ENCODE data around the gene OGFR. TPM values are rescaled to one million over a fixed set of nuclear protein-coding genes. Genes with fewer than 3 reads are reported as not detected.

Gene OGFR
- total RNA-seq, 1 donor from 2014 or later: 79.2 TPM

- intact Hi-C loops (cut with micrococcal nuclease): no loop called here
These were observed 22.3 kb upstream of the OGFR start for GRCh38 chr20:62782149-62782892.

- intact Hi-C loops (cut with micrococcal nuclease): no loop called here
These were observed 21.7 kb upstream of the OGFR start for GRCh38 chr20:62782893-62783278.

- intact Hi-C loops (cut with micrococcal nuclease): no loop called here
These were observed 20.1 kb upstream of the OGFR start for GRCh38 chr20:62784497-62784896.

GRCh38 chr20:62785393-62785792, 19.2 kb upstream of the OGFR start:
- intact Hi-C loops (cut with micrococcal nuclease): no loop called here

- intact Hi-C loops (cut with micrococcal nuclease): no loop called here
These were observed 18.5 kb upstream of the OGFR start for GRCh38 chr20:62786157-62786556.

GRCh38 chr20:62787321-62787720, 17.3 kb upstream of the OGFR start:
- intact Hi-C loops (cut with micrococcal nuclease): no loop called here

GRCh38 chr20:62787866-62788265, 16.8 kb upstream of the OGFR start:
- intact Hi-C loops (cut with micrococcal nuclease): no loop called here

GRCh38 chr20:62788607-62789006, 16.0 kb upstream of the OGFR start:
- intact Hi-C loops (cut with micrococcal nuclease): no loop called here

- intact Hi-C loops (cut with micrococcal nuclease): loop anchor here (5.0 kb wide), 1 partner anchor 168 kb away; no protein-coding TSS in a partner anchor
These were observed 14.6 kb upstream of the OGFR start for GRCh38 chr20:62790075-62790474.

GRCh38 chr20:62791301-62792181, 13.1 kb upstream of the OGFR start:
- intact Hi-C loops (cut with micrococcal nuclease): loop anchor here (1.0 to 5.0 kb wide), 4 partner anchors 15 to 291 kb away; no protein-coding TSS in a partner anchor

GRCh38 chr20:62792182-62792939, 12.3 kb upstream of the OGFR start:
- intact Hi-C loops (cut with micrococcal nuclease): loop anchor here (5.0 kb wide), 1 partner anchor 170 kb away; no protein-coding TSS in a partner anchor

GRCh38 chr20:62792940-62793756, 11.5 kb upstream of the OGFR start:
- intact Hi-C loops (cut with micrococcal nuclease): loop anchor here (5.0 kb wide), 1 partner anchor 171 kb away; no protein-coding TSS in a partner anchor

GRCh38 chr20:62793757-62794006, 11.0 kb upstream of the OGFR start:
- intact Hi-C loops (cut with micrococcal nuclease): loop anchor here (1.0 to 5.0 kb wide), 10 partner anchors 11 to 671 kb away; partner anchors contain the start of genes ADRM1, CABLES2, LSM14B and OGFR

- intact Hi-C loops (cut with micrococcal nuclease): loop anchor here (1.0 to 5.0 kb wide), 10 partner anchors 10 to 671 kb away; partner anchors contain the start of genes ADRM1, CABLES2, LSM14B and OGFR
These were observed 10.5 kb upstream of the OGFR start for GRCh38 chr20:62794007-62794724.

GRCh38 chr20:62795023-62795761, 9.4 kb upstream of the OGFR start:
- intact Hi-C loops (cut with micrococcal nuclease): loop anchor here (2.0 to 5.0 kb wide), 3 partner anchors 132 to 672 kb away; partner anchors contain the start of genes DIDO1, LSM14B and SLCO4A1

GRCh38 chr20:62796699-62797491, 7.7 kb upstream of the OGFR start:
- intact Hi-C loops (cut with micrococcal nuclease): loop anchor here (5.0 kb wide), 1 partner anchor 130 kb away; the partner anchor contains the start of gene DIDO1

- intact Hi-C loops (cut with micrococcal nuclease): loop anchor here (5.0 kb wide), 1 partner anchor 129 kb away; the partner anchor contains the start of gene DIDO1
These were observed 6.7 kb upstream of the OGFR start for GRCh38 chr20:62797671-62798532.

Measured in T-helper 2 cell treated with Interferon-gamma antibody and Interleukin-4, amounts not matched to agents 100 ng/mL and 5 ng/mL, for 36 hours (primary cell).